KMS-11 (cell line): ENCODE results near the gene ARID1B.
A peak's percentile ranks its signal among the peaks of the same experiment; 100 is the strongest.

ENCODE experiments used
- H2AFZ ChIP-seq: fragments of 200-600 bp; sonication (generic); 2 replicates; pipeline ENCODE4 v1.6.1; 2016; ENCODE audit warnings: antibody characterized with exemption, mixed run types, low read depth
- H3K27ac ChIP-seq: fragments of 200-600 bp; sonication (generic); 2 replicates; pipeline ENCODE4 v1.6.1; 2016; ENCODE audit warnings: mild to moderate bottlenecking, mixed run types
- H3K27me3 ChIP-seq: fragments of 200-600 bp; sonication (generic); 2 replicates; pipeline ENCODE4 v1.6.1; 2017; ENCODE audit warnings: mild to moderate bottlenecking, low read depth, mixed run types, moderate library complexity; ENCODE audit not compliant: insufficient read depth
- H3K36me3 ChIP-seq: fragments of 200-600 bp; sonication (generic); 2 replicates; pipeline ENCODE4 v1.6.1; 2017; ENCODE audit warnings: mild to moderate bottlenecking, mixed run types; ENCODE audit not compliant: insufficient read depth
- H3K4me1 ChIP-seq: fragments of 200-600 bp; sonication (generic); 2 replicates; pipeline ENCODE4 v1.6.1; 2016; ENCODE audit warnings: mild to moderate bottlenecking, low read depth, mixed run types; ENCODE audit not compliant: poor library complexity, severe bottlenecking
- H3K4me2 ChIP-seq: fragments of 200-600 bp; sonication (generic); 2 replicates; pipeline ENCODE4 v1.7.0; 2016; ENCODE audit warnings: mild to moderate bottlenecking, mixed run types
- H3K4me3 ChIP-seq: fragments of 200-600 bp; sonication (generic); IDR thresholded peaks from 2 replicates; pipeline ENCODE4 v1.6.1; 2017; ENCODE audit warnings: low read depth, low read length, mixed read lengths; ENCODE audit not compliant: insufficient read depth
- H3K79me2 ChIP-seq: fragments of 200-600 bp; sonication (generic); 2 replicates; pipeline ENCODE4 v1.6.1; 2016; ENCODE audit warnings: low read depth, mixed run types; ENCODE audit not compliant: insufficient read depth
- H3K9ac ChIP-seq: fragments of 200-600 bp; sonication (generic); 2 replicates; pipeline ENCODE4 v1.6.1; 2016; ENCODE audit warnings: mild to moderate bottlenecking, mixed run types
- H4K20me1 ChIP-seq: fragments of 200-600 bp; sonication (generic); 2 replicates; pipeline ENCODE4 v1.6.1; 2016; ENCODE audit warnings: mild to moderate bottlenecking, mixed run types; ENCODE audit not compliant: insufficient read depth
- TF ChIP-seq, protein P1 (sequence below): fragments of 200-600 bp; sonication (generic); conservative IDR thresholded peaks from 2 replicates; pipeline ENCODE4 v1.6.1; 2017; ENCODE audit warnings: low read depth, mild to moderate bottlenecking, antibody characterized with exemption, low read length, moderate library complexity, mixed read lengths

ARID1B gene

DNA sequence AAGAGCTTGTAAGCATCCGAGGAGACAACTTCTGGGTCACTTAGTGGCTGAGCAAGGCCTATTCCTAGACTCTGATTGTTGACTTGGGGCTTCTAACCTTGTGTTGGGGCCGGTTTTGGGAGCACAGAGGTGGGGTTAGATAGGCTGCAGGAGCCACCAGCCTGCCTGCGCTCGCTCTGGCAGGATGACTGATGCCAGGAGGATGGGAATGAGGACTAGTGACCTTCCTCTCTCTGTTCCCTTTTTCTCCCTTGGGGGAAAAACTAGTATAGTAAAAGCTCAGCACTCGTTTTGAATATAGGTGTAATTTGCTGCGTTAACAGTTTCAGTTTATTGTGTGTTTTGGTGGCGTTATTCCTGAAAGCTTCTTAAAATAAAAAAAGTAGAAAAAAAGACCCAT is 141.5 kb downstream of the ARID1B start:
- 0 out of 2 replicates have a peak overlapping the region, but pooled peaks have one; percentile 3 for H3K9ac ChIP-seq
- H3K36me3 ChIP-seq: no peaks in the 10 kb centered on the region
- H3K4me1 ChIP-seq: peaks cover 48% of the 10 kb centered on the region
- H3K27ac ChIP-seq: peak overlapping the region; percentile 40; the same call in 1 of the 2 replicates
- no peaks in the 10 kb centered on the region for H4K20me1 ChIP-seq
- TF ChIP-seq, protein P1, sequence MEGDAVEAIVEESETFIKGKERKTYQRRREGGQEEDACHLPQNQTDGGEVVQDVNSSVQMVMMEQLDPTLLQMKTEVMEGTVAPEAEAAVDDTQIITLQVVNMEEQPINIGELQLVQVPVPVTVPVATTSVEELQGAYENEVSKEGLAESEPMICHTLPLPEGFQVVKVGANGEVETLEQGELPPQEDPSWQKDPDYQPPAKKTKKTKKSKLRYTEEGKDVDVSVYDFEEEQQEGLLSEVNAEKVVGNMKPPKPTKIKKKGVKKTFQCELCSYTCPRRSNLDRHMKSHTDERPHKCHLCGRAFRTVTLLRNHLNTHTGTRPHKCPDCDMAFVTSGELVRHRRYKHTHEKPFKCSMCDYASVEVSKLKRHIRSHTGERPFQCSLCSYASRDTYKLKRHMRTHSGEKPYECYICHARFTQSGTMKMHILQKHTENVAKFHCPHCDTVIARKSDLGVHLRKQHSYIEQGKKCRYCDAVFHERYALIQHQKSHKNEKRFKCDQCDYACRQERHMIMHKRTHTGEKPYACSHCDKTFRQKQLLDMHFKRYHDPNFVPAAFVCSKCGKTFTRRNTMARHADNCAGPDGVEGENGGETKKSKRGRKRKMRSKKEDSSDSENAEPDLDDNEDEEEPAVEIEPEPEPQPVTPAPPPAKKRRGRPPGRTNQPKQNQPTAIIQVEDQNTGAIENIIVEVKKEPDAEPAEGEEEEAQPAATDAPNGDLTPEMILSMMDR: no peak
- peaks cover 17% of the 10 kb centered on the region; the same call in 1 of the 2 replicates for H3K79me2 ChIP-seq
- H3K4me3 ChIP-seq: no peak overlapping the region
- H3K4me2 ChIP-seq: peak overlapping the region; percentile 64
- no peak overlapping the region for H2AFZ ChIP-seq
- no peaks in the 10 kb centered on the region for H3K27me3 ChIP-seq

DNA sequence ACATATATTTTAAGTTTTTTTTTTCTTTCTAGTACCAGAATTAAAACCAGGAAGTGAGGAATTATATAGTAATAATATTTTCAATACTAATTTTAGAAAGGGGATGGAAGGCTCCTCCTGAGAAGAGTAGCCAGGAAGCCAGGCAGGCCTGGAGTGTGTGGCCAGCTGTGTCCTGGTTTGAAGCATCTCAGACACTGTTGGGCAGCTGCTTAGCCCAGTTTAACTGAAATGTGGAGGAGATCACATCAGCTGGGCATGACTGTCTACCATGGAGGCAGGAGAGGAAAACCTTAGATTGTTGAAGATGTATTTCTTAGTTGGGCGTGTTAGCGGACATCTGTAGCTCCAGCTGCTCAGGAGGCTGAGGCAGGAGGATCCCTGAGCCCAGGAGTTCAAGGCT is 142.2 kb downstream of the ARID1B start:
- TF ChIP-seq, protein P1: no peak
- Histone ChIP-seq H2AFZ (no peak overlapping the region), H3K4me3 (no peak overlapping the region), H3K27me3 (no peaks in the 10 kb centered on the region), H4K20me1 (no peaks in the 10 kb centered on the region), H3K27ac (peak overlapping the region; percentile 40; the same call in 1 of the 2 replicates), H3K9ac (no peak overlapping the region), H3K4me2 (peak overlapping the region; percentile 64), H3K36me3 (no peaks in the 10 kb centered on the region), H3K4me1 (peaks cover 53% of the 10 kb centered on the region), H3K79me2 (peaks cover 24% of the 10 kb centered on the region; the same call in 1 of the 2 replicates)

DNA sequence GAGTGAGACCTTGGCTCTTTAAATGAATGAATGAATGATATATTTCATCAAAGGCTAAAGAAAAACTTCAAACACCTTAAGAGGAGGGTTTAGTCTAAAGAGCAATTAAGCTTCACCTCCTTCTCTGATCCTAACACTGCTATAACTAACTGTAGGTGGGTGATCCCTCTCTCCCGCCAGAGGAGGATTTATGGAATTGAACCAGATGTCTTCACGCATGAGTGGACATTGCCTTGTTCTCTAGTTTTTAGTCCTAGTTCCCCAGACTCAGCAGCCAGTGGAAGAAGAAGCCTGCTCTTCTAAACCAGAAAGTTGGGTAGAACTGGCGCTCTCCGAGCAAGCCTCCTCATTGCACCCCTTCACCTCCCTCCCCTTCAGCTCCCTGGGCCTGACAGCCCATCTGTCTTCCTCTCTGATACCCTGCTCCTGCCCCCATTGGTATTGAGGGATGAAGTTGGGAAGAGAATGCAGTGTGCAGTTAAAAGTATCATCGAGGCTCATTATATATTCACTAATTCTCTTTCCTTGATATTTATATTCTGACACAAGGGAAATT is 142.7 kb downstream of the ARID1B start:
- H3K4me2 ChIP-seq: peak overlapping the region; percentile 64; the same call in 1 of the 2 replicates
- no peak overlapping the region; the same call in 1 of the 2 replicates for H3K27ac ChIP-seq

DNA sequence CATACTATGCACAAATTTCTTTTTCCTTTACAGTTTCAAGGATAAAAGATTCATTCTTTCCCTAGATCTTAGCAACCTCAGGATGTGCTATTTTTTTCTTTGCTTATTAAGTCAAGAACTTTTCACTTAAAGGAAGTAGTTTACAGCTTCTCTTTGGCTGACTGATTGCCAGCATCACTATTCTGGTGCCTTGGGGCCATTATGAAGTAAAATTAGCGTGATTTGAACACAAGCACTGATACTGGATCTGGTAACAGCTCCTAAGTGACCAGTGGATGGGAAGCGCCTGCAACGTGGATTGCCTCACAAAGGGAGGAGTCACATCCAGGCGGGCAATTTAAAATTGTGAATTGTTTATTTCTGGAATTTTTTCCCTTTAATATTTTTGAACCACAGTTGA is 147.1 kb downstream of the ARID1B start:
- Histone ChIP-seq H3K4me3 (no peak overlapping the region), H3K79me2 (peaks cover 56% of the 10 kb centered on the region; the same call in 1 of the 2 replicates), H4K20me1 (no peaks in the 10 kb centered on the region), H2AFZ (no peak overlapping the region), H3K9ac (no peak overlapping the region), H3K27ac (no peak overlapping the region), H3K4me1 (peaks cover 61% of the 10 kb centered on the region), H3K4me2 (no peak overlapping the region), H3K36me3 (no peaks in the 10 kb centered on the region), H3K27me3 (no peaks in the 10 kb centered on the region)
- TF ChIP-seq, protein P1: no peak

More for the DNA sequence above, 142.7 kb downstream of the ARID1B start:
- no peaks in the 10 kb centered on the region for H3K27me3 ChIP-seq
- H3K4me1 ChIP-seq: peaks cover 57% of the 10 kb centered on the region
- no peaks in the 10 kb centered on the region for H3K36me3 ChIP-seq
- H3K79me2 ChIP-seq: peaks cover 29% of the 10 kb centered on the region; the same call in 1 of the 2 replicates
- no peaks in the 10 kb centered on the region for H4K20me1 ChIP-seq
- TF ChIP-seq, protein P1: no peak
- no peak overlapping the region for H3K9ac ChIP-seq
- H3K4me3 ChIP-seq: no peak overlapping the region
- H2AFZ ChIP-seq: no peak overlapping the region
